GM12874 (cell line): ENCODE measurements around the gene CXCL12.
A peak's percentile ranks its signal among the peaks of the same experiment; 100 is the strongest.

ENCODE experiments used
- CTCF ChIP-seq: IDR thresholded peaks from 2 replicates; pipeline ENCODE4 v1.5.1; 2011; ENCODE audit warnings: low read depth, mild to moderate bottlenecking, control low read depth, low read length, moderate library complexity; ENCODE audit not compliant: insufficient read depth

CXCL12 gene

GRCh38 chr10:44389150-44389549 lies 4.3 kb upstream of the CXCL12 start:
- no peak for TF ChIP-seq CTCF

GRCh38 chr10:44388641-44389040 lies 3.7 kb upstream of the CXCL12 start:
- no peak for TF ChIP-seq CTCF

GRCh38 chr10:44387853-44388251 lies 3.0 kb upstream of the CXCL12 start:
- no peak for TF ChIP-seq CTCF

- peak; percentile 91 for TF ChIP-seq CTCF
Observed at GRCh38 chr10:44386546-44387052, 1.7 kb upstream of the CXCL12 start.

- TF ChIP-seq CTCF, result no peak
Observed at GRCh38 chr10:44385696-44386441, 972 bp upstream of the CXCL12 start.

- no peak for TF ChIP-seq CTCF
Observed at GRCh38 chr10:44384601-44385025, 284 bp downstream of the CXCL12 start.

- TF ChIP-seq CTCF, result no peak
Observed at GRCh38 chr10:44383749-44384600, 922 bp downstream of the CXCL12 start.
